Neural progenitor cell (in vitro differentiated cells): ENCODE data around the gene CFAP206. TPM values are rescaled to one million over a fixed set of nuclear protein-coding genes. Genes with fewer than 3 reads are reported as not detected.

Source experiments
- DNase-seq: peaks from one replicate; pipeline ENCODE4 v3.0.0-alpha.2; 2016; ENCODE audit warnings: low spot score
- H2AFZ ChIP-seq: fragments of 200-600 bp; sonication (generic); replicated peaks from 2 replicates; pipeline ENCODE4 v1.6.1; 2016; ENCODE audit warnings: antibody characterized with exemption
- H3F3A ChIP-seq: fragments of 200-600 bp; sonication (generic); 2 replicates; pipeline ENCODE4 v1.6.1; 2016; ENCODE audit warnings: antibody characterized with exemption, low read depth
- H3K27ac ChIP-seq: fragments of 200-600 bp; sonication (generic); 2 replicates; pipeline ENCODE4 v1.5.1; 2016; ENCODE audit warnings: mild to moderate bottlenecking
- H3K27me3 ChIP-seq: fragments of 200-600 bp; sonication (generic); 2 replicates; pipeline ENCODE4 v1.6.1; 2016; ENCODE audit warnings: mild to moderate bottlenecking, moderate library complexity
- H3K36me3 ChIP-seq: fragments of 200-600 bp; sonication (generic); 2 replicates; pipeline ENCODE4 v1.5.1; 2016
- H3K4me1 ChIP-seq: fragments of 200-600 bp; sonication (generic); 2 replicates; pipeline ENCODE4 v1.6.1; 2016; ENCODE audit warnings: mixed run types
- H3K4me2 ChIP-seq: fragments of 200-600 bp; sonication (generic); 2 replicates; pipeline ENCODE4 v1.6.1; 2016
- H3K4me3 ChIP-seq: fragments of 200-600 bp; sonication (generic); 2 replicates; pipeline ENCODE4 v1.5.1; 2016
- H3K79me2 ChIP-seq: fragments of 200-600 bp; sonication (generic); 2 replicates; pipeline ENCODE4 v1.6.1; 2016; ENCODE audit warnings: low read depth
- H3K9ac ChIP-seq: fragments of 200-600 bp; sonication (generic); 2 replicates; pipeline ENCODE4 v1.6.1; 2016
- H3K9me3 ChIP-seq: fragments of 200-600 bp; sonication (generic); 2 replicates; pipeline ENCODE4 v1.5.1; 2016; ENCODE audit warnings: low read depth
- H4K20me1 ChIP-seq: fragments of 200-600 bp; sonication (generic); 2 replicates; pipeline ENCODE4 v1.6.1; 2016; ENCODE audit warnings: low read depth
- H3K27ac Mint-ChIP-seq: 3 replicates; pipeline ENCODE4 v1.8.0; 2021; ENCODE audit warnings: mixed read lengths
- H3K27me3 Mint-ChIP-seq: 2 replicates; pipeline ENCODE4 v1.8.0; 2022; ENCODE audit warnings: low read depth, mild to moderate bottlenecking, inconsistent platforms, moderate library complexity, mixed read lengths; ENCODE audit not compliant: insufficient read depth
- H3K36me3 Mint-ChIP-seq: 3 replicates; pipeline ENCODE4 v1.8.0; 2021; ENCODE audit warnings: mixed read lengths
- H3K4me1 Mint-ChIP-seq: 3 replicates; pipeline ENCODE4 v1.8.0; 2021; ENCODE audit warnings: mixed read lengths
- H3K4me3 Mint-ChIP-seq: 3 replicates; pipeline ENCODE4 v1.8.0; 2021; ENCODE audit warnings: mild to moderate bottlenecking, moderate library complexity, mixed read lengths
- H3K9me3 Mint-ChIP-seq: 3 replicates; pipeline ENCODE4 v1.8.0; 2020; ENCODE audit warnings: mixed read lengths
- EZH2 ChIP-seq: fragments of 200-600 bp; sonication (generic); IDR thresholded peaks from 2 replicates; pipeline ENCODE4 v1.6.1; 2017; ENCODE audit warnings: antibody characterized with exemption, mild to moderate bottlenecking, moderate library complexity
- EZH2phosphoT487 ChIP-seq: fragments of 200-600 bp; sonication (generic); IDR thresholded peaks from 2 replicates; pipeline ENCODE4 v1.6.1; 2017; ENCODE audit warnings: antibody characterized with exemption
- total RNA-seq: library from RNA; depleted of rRNA; stranded (reverse); fragments of >200 nt; gene quantifications from 2 replicates; pipeline ENCODE4 v1.2.3, GENCODE V29; 2015; ENCODE audit warnings: low replicate concordance
- TF ChIP-seq, protein P1 (sequence below): fragments of 200-600 bp; sonication (generic); IDR thresholded peaks from 2 replicates; pipeline ENCODE4 v1.5.1; 2017; ENCODE audit warnings: antibody characterized with exemption, mild to moderate bottlenecking

Gene CFAP206
- total RNA-seq, 1 donor from 2014 or later: 0.52 TPM

DNA sequence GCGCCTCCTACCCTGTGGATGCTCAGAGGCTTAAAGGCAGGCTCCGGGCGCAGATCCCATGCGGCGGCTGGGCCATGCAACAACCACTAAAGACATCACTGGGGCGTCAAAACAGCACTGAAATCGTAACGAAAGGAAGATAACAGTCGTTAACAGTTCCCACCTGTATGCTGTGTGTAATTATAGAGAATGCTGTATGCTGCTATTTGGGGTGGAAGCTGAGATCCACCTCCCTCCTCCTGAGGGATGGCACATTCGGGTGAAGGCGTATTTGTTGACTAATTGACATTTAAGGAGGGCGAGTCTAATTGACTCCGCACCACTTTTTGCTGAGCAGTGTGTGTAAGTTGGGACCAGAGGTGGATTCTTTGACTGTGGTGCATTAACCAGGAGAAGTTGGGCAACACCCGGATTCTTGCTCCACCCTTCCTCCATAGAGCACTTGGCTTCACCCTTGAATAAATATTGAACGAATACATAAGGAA lies 65.7 kb downstream of the CFAP206 start:
- H3K27me3 Mint-ChIP-seq: peaks cover 4% of the 10 kb centered on the region
- H2AFZ ChIP-seq: peak overlapping the region; percentile 89
- H4K20me1 ChIP-seq: no peaks in the 10 kb centered on the region
- DNase-seq: peak; percentile 39
- H3K27ac Mint-ChIP-seq: peak overlapping the region; percentile 5
- H3K4me1 ChIP-seq: peaks cover 6% of the 10 kb centered on the region
- peaks cover 2% of the 10 kb centered on the region for H3K36me3 Mint-ChIP-seq
- H3K36me3 ChIP-seq: no peaks in the 10 kb centered on the region
- peak overlapping the region; percentile 85 for H3K4me2 ChIP-seq
- no peak overlapping the region for H3K9ac ChIP-seq
- no peaks in the 10 kb centered on the region for H3K9me3 ChIP-seq
- H3F3A ChIP-seq: peaks cover 9% of the 10 kb centered on the region
- peaks cover 8% of the 10 kb centered on the region for H3K79me2 ChIP-seq
- H3K4me3 ChIP-seq: peak overlapping the region; percentile 69
- peaks cover 7% of the 10 kb centered on the region for H3K4me1 Mint-ChIP-seq
- no peaks in the 10 kb centered on the region for H3K9me3 Mint-ChIP-seq
- TF ChIP-seq, protein P1, sequence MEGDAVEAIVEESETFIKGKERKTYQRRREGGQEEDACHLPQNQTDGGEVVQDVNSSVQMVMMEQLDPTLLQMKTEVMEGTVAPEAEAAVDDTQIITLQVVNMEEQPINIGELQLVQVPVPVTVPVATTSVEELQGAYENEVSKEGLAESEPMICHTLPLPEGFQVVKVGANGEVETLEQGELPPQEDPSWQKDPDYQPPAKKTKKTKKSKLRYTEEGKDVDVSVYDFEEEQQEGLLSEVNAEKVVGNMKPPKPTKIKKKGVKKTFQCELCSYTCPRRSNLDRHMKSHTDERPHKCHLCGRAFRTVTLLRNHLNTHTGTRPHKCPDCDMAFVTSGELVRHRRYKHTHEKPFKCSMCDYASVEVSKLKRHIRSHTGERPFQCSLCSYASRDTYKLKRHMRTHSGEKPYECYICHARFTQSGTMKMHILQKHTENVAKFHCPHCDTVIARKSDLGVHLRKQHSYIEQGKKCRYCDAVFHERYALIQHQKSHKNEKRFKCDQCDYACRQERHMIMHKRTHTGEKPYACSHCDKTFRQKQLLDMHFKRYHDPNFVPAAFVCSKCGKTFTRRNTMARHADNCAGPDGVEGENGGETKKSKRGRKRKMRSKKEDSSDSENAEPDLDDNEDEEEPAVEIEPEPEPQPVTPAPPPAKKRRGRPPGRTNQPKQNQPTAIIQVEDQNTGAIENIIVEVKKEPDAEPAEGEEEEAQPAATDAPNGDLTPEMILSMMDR: no peak
- TF ChIP-seq EZH2 (no peak), EZH2phosphoT487 (no peak)
- H3K27me3 ChIP-seq: no peaks in the 10 kb centered on the region
- H3K4me3 Mint-ChIP-seq: peak overlapping the region; percentile 99
- H3K27ac ChIP-seq: no peak overlapping the region

DNA sequence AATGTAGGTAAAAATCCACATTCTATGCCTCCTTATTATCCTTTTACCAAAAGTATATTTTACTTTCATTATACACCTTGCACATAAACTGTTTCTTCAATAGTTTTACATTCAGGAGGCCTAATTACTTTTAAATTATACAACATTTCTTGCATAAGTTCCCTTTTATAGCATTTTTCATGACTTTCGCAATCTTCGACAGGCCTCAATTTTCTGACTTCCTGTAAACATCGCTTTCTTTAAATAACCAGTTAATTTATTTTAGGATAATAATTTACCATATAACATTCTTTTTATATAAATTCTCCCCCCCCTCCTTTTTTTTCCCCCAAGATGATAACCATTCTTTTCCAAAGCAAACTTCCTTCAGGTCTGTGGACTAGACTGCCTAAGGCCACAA lies 74.2 kb downstream of the CFAP206 start:
- H3F3A ChIP-seq: no peaks in the 10 kb centered on the region
- no peak overlapping the region for H3K4me3 ChIP-seq
- H3K27me3 ChIP-seq: no peaks in the 10 kb centered on the region
- Mint-ChIP-seq H3K4me3 (no peak overlapping the region), H3K4me1 (no peaks in the 10 kb centered on the region), H3K36me3 (peaks cover 10% of the 10 kb centered on the region), H3K27ac (no peak overlapping the region), H3K27me3 (no peaks in the 10 kb centered on the region), H3K9me3 (no peaks in the 10 kb centered on the region)
- H2AFZ ChIP-seq: no peak overlapping the region
- no peaks in the 10 kb centered on the region for H3K9me3 ChIP-seq
- TF ChIP-seq, protein P1: no peak
- TF ChIP-seq EZH2phosphoT487 (no peak), EZH2 (no peak)
- no peaks in the 10 kb centered on the region for H3K36me3 ChIP-seq
- no peak for DNase-seq
- H3K4me1 ChIP-seq: no peaks in the 10 kb centered on the region
- H3K79me2 ChIP-seq: no peaks in the 10 kb centered on the region
- H3K4me2 ChIP-seq: no peak overlapping the region
- no peak overlapping the region for H3K27ac ChIP-seq
- no peaks in the 10 kb centered on the region for H4K20me1 ChIP-seq
- no peak overlapping the region for H3K9ac ChIP-seq

DNA sequence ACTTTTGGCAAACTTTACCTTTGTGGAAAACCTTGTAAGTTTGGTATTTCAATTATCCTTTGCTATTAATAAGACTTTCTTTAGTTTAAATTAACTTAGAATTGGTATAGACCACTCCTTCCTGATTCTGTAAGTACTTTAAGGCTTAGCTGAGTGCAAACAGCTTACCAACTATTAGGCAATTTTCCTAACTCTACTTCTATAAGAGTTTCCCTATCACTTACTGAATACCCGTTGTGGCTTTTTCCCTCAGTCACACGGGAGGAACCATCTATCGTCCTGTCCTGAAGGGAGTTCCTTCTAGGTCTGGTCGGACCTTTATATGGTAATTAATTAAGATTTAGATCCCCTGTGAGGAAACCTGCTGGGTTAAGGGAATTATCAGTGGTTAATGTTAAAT lies 74.6 kb downstream of the CFAP206 start:
- Mint-ChIP-seq H3K4me3 (no peak overlapping the region), H3K27me3 (no peaks in the 10 kb centered on the region), H3K9me3 (no peaks in the 10 kb centered on the region), H3K27ac (no peak overlapping the region), H3K4me1 (no peaks in the 10 kb centered on the region), H3K36me3 (peaks cover 10% of the 10 kb centered on the region)
- no peak for DNase-seq
- H4K20me1 ChIP-seq: no peaks in the 10 kb centered on the region
- no peaks in the 10 kb centered on the region for H3K36me3 ChIP-seq
- no peak overlapping the region for H3K27ac ChIP-seq
- no peaks in the 10 kb centered on the region for H3F3A ChIP-seq
- H3K4me1 ChIP-seq: no peaks in the 10 kb centered on the region
- no peaks in the 10 kb centered on the region for H3K79me2 ChIP-seq
- no peak overlapping the region for H2AFZ ChIP-seq
- H3K9me3 ChIP-seq: no peaks in the 10 kb centered on the region
- no peak for TF ChIP-seq EZH2phosphoT487
- no peak for TF ChIP-seq EZH2
- TF ChIP-seq, protein P1: no peak
- no peak overlapping the region for H3K9ac ChIP-seq
- no peaks in the 10 kb centered on the region for H3K27me3 ChIP-seq
- H3K4me2 ChIP-seq: no peak overlapping the region
- H3K4me3 ChIP-seq: no peak overlapping the region
